HG03039 (cell line): ENCODE results near the gene TCP1.
"Not testable (repeated sequence)": the region's sequence is repeated elsewhere in the genome, so short reads cannot be mapped to it uniquely, and the experiment has no call there.

Experiments used
- ATAC-seq: cut with Tn5 transposase; IDR thresholded peaks from one replicate; pipeline ENCODE4 v1.9.1; 2021; ENCODE audit warnings: mild to moderate bottlenecking, moderate library complexity; ENCODE audit not compliant: unreplicated experiment

The TCP1 gene

DNA sequence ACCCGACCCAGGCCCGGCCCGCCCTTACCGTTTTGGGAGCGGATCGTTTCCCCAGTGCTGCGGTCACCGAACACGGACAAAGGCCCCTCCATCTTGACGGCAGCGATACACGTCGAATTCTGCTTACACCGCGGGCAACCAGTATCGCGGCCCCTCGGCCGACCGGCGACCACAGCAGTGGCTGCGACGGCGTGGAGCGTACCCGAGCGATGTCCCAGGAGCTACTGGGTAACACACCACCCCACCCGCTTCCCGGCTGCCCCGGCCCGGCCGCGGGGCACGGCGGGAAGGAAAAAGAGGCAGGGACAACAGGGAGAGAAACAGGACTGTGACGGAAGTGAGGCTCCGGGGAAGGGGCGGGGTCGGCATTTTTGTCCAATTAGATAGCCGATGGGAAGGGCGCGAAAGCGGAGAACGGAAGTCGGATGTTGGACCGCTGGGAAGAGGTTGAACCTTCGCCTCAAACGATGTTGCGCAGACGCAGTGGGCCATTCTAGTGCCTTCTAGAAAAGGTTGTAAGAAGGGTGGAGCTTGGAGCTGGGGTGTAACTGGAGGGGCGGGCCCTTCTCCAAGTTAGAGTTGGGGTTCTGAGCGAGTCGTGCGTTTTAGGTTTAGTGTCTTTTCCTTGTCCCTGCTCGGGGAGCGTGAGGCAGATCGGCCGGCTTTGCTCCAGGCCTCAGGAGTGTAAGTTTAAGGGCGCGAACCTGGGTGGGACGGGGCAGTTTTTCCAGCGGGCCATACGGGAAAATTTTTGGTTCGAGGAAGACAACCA is at the start of gene TCP1:
Gene TCP1 (minus strand): TSS at position 226 of the 772 bp plus-strand sequence. CDS start 134 bp downstream, at position 92.
- peak; percentile 74 for ATAC-seq

DNA sequence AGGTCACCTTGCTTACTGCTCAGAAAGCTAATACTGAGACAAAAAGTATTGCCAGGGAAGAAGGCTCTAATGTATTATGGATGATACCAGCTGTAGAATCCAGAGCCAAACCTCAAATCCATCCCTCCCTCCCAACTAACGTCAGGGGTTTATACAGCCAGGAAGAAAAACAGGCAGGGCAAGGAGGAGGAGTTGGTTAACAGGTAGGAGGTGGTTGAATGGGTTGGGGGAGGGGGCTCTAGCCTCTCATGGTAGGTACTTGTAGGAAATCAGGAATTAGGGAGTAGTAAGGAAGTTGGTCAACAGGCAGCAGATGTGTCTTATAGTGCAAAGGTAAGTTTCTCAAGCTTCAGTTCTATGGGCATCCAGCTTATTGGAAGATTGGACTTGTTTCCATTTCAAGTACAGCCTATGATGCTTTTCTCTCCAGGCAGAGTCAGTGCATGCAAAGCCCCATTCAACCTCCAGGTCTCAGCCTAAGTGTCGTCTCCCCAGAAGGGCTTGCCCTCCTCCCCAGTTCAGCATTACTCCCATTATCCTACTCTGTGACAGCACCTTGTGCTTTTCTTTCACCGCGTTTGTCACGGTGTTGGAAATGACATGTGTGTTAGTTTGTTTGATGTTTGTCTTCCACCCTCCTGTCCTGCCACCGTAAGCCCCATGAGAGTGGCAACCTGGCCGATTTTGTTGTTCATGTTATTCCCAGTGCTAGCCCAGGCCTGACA is 48.8 kb upstream of the TCP1 start:
- no peak for ATAC-seq

DNA sequence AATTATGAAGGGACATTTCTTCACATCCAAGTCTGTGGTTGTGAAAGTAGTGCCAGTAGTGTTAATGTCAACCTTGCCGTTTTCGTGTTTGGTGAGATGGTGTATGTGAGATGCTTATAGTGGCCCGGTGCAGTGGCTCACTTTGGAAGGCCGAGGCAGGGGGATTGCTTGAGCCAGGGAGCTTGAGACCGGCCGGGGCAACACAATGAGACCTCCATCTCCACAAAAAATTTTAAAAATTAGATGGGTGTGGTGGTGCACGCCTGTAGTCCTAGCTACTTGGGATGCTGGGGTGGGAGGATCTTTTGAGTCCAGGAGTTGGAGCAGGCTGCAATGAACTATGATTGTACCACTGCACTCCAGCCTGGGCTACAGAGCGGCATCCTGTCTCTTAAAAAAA is 48.1 kb upstream of the TCP1 start:
- no peak for ATAC-seq

DNA sequence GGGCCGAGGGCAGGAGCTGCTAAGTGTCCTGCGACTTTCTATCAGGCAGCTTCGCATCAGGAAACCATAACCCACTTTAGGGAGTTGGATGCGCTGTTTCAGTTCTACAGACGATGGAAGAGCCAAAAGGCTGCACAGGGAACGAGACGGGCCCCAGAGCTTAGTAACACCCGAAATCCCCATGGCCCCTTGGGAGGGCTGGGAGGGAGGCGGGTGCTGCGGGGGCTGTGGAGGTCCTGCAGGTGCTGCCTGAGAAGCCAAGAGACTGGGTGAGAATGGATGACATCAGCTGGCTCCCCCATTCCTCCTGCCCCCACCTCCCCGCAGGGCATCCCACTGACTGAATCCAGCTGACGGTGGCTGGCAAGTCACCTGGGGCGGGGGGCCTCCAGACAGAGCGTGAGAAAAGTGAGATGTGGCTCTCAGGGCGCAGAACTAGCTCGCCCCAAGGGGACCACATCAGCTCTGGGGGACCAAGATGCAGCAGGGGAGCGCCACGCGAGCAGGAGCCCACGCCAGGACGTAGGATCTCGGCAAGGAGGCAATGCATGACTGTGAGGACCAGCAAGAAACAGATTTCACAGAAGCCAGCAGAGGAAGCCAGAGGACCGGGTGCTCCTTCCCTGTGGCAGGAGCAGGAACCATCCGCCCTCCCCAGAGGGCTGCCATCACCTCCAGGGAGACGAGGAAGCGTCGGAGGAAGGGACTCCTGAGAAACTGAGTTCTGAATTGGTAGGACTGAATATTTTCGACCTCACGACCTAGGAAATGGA is 47.5 kb upstream of the TCP1 start:
- no peak for ATAC-seq

DNA sequence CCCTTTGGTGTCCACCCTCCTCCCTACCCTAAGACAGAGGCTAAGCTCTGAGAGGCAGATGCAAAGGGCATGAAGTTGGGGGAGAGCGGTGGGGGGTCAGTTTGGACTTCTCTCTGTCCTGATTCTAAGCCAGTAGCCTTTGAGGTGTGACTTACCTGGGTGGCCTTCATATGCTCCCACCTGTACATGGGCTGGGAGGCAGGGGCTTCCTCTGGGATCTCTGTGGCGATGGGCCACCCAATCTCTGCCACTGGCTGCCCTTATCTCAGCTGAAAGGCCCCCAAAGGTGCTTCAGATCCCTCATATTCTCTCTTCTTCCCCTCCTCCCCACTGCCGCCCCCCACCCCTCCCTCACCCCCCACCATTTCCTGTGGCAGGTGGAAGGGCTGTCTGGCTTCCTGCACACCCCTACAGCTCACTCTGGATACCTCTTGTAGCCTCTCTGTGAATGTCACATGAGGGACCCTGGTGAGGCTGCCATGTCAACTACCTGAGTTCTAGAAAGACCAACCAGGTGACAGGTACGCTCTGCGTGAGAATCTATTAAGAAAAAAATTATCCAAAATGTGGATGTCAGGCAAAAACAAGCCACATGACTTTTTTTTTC is 44.7 kb upstream of the TCP1 start:
- ATAC-seq, result no peak

DNA sequence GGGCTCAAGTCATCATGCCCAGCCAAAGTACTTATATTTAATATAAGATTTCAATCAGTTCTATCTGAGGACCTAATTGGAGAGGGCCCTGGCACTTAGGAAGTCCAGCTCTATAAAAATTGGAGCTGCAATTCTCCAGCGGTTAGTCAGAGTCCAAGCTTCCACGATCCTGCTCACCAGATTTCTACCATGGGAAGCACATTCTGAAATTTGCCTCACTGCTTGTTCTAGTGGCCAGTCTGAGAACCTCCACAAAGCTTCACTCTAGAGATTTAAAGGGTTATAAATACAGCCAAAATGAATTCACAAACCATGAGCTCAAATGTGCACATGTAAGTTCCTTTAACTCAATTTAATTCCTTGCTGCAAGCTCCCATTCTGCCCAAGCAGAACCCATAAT is 44.2 kb upstream of the TCP1 start:
- no peak for ATAC-seq

DNA sequence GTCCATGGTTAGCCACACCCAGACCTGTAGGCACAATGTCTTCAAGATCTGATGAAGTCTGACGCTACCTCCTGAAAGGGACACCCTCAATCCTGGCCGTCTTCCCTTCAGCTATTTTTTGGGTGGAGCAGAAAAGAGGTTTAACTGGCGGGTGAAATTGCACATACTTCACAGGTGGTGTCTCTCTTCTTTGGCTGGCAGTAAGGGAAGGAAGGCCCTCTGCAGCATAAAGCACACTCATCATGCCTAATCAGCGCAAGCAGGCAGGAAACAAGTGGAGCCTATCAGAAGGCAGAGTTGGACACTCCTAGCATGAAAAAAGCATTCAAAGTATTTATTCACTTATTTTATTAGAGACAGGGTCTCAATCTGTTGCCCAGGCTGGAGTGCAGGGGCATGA is 43.5 kb upstream of the TCP1 start:
- no peak for ATAC-seq

DNA sequence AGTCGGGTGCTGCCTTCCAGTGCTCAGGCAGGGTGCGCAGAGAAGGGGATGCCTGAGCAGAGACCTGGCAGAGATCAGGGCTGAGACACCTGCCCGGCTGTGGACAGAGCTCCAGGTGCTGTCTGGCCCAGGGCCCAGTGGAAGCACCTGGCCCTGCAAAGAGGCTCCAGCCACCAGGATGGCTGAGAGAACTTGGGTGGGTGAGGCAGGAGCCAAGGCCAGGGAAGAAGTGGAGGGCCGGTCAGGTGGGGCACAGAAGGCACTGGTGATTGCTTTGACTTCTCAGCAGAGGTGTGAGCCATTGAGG is 41.9 kb upstream of the TCP1 start:
- ATAC-seq, result no peak

DNA sequence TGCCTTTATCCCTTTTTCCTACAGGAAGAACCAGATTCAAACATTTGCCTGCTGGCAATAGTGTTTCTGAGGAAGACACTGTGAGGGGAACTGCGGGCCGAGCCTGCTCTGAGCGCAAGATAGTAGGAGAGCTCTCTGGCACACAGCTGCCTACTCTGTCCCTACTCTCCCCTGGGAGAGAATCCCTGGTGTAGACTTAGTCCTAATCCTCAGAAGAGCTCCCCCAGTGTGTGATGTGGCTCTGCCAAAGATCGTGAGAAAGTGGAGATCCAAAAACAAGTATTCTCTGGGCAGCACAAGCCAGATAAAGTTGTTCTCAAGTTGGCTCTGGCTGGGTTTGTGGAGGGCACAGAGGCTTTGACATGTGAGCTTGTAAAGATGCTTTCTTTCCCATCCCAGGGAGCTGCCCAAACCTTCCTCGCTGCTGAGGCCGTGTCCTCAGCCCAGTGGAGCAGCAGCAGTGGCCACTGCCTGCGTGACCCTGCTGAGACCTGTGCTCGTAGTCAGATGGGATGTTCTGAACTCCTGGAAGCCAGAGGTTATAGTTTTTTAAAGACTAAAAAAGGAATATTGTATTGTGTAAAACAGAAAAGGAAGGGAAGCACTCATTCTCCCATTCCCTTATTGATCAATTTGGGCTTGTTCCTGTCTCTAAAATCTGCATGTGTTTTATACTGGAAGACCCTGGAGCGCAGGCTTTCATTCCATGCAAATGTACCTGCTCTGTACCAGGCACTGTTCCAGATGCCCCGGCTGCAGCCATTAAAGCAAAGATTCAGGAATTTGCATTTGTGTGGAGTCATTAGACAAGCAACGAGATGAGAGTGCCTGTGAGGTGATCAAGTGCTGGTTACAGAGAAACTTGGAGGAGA is 41.3 kb upstream of the TCP1 start:
- ATAC-seq, result no peak

DNA sequence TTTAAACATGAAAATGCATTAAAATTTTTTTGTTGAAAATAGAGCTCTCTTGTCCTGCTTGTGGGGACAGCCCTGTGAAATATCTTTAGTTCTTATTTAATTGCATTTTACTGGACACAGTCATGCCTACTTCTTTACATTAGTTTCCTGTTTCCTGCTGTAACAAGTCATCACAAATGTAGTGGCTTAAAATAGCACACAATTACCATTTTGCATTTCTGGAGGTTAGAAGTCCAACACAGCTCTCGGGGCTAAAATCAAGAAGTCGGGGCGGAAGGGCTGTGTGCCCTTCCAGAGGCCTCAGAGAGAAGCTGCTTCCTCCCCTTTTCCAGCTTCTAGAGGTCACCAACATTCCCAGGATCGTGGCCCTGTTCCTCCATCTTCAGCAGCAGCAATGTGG is 40.1 kb upstream of the TCP1 start:
- ATAC-seq, result no peak

DNA sequence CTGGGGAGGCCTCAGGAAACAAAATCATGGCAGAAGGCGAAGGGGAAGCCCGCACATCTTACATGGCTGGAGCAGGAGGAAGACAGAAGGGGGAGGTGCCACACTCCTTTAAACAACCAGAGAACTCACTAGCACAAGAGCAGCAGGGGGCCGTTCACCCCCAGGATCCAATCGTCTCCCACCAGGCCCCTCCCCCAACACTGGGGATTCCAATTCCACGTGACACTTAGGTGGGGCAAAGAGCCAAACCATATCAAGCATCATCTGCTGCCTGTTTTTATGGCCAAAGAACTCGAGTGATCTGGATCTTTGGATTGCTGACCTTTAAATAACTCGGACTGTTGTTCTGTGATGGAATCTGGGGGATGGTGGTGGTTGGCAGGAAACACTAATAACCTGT is 38.7 kb upstream of the TCP1 start:
- ATAC-seq, result no peak

DNA sequence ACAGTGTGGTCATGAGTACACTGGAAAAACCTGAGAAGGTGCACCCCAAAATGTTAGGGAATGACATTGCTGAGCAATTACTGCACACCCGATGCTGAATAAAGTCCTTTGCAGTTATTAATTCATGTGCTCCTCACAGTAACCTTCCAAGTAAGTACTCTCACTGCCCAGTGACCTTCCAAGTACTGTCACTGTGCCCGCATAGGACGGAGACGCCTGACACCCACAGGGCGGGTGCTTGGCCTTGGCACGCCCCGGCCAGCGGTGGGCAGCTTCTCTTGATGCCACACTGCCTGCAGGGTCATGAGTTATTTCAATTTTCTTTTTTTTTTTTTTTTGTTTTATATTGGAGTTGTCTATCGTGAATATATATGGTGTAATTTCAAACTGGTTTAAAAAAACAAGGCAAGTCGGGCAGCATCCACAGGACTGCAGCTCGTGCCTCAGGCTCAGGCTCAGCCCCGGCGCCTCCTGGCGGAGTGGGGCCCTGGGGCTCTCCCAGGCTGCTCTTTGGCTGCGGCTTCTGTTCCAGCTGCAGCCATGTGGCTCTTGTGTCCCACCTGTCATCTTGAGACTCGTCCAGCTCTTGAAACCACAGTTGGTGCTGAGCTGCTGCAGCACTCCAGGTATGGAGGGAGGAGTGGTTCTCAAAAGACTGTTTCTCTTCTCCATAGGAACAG is 37.7 kb upstream of the TCP1 start:
- no peak for ATAC-seq

DNA sequence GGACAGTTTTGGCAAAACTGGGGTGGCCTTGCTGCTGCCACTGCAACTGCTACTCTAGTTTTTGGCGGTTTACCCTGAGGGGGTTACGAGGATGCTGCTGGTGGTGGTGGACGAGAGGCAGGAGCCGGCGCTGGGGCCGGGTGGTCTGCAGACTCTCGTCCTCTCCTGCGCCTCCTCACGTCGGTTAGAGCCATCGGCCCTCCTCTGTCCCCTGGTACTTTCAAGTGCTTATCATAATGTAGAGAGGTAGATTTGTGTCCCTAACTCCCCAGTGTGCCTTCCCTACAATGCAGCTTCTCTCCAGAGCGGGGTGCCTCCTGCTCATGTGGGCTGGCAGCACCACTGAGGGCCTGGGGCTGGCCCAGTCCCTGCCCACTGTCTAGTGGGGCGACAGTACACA is 36.6 kb upstream of the TCP1 start:
- no peak for ATAC-seq

DNA sequence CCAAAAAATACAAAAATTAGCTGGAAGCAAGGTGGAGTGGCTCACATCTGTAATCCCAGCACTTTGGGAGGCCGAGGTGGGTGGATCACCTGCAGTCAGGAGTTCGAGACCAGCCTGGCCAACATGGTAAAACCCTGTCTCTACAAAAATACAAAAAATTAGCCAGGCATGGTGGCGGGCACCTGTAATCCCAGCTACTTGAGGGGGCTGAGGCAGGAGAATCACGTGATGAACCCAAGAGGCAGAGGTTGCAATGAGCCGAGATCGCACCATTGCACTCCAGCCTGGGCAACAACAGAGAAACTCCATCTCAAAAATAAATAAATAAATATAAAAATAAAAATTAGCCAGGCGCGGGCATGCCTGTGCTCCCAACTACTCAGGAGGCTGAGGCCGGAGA is 35.3 kb upstream of the TCP1 start:
- not testable (repeated sequence) for ATAC-seq

DNA sequence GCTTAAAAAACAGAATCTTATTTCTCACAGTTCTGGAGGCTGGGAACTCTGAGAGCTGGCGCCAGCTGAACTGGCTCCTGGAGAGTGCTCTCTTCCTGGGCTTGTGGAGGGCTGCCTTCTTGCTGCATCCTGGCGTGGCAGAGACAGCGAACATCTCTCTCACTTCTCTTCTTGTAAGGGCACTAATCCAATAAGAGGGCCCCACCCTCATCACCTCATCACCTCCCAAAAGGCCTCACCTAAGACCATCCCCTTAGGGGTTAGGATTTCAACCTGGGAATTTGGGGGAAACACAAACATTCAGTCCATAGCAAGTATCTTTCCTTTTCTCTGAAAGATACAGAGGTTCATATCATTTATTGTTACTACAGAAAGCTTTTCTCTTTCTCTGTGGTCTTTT is 34.6 kb upstream of the TCP1 start:
- ATAC-seq, result no peak

DNA sequence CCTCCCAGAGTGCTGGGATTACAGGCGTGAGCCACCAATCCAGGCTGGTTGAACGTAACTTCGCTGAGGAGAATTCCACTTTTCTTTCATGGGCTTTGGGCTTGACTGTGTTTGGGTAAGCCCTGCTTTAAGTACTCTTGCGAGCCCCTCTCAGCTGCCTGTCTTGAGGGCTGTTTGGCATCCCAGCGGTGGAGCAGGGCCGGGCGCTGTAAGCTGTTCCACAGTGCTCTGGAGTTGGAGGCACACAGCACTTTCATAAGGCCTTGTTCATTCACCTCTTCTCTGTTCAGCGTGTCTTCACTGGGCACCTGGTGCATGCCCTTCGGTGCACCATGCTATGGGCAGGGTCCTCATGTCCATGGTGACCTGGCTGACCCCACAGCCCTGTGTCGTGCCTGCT is 32.3 kb upstream of the TCP1 start:
- no peak for ATAC-seq

DNA sequence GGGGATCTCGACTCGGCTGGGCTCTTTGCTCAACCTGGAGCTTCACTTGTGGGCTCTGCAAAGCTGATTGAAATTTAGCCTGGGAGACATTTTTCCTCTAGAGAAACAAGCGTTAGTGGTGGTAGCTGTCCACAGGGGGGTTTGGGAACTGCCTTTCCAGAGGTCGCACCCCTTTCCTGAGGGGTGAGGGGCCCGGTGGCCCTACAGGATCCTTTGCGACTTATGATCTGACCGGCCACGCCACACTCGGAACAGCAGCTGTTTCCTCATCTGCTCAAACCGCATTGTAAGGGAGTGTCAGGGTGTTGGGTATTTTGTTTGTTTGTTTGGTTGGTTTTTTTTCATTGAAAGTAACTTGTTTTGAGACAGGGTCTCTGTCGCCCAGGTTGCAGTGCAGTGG is 31.7 kb upstream of the TCP1 start:
- no peak for ATAC-seq

DNA sequence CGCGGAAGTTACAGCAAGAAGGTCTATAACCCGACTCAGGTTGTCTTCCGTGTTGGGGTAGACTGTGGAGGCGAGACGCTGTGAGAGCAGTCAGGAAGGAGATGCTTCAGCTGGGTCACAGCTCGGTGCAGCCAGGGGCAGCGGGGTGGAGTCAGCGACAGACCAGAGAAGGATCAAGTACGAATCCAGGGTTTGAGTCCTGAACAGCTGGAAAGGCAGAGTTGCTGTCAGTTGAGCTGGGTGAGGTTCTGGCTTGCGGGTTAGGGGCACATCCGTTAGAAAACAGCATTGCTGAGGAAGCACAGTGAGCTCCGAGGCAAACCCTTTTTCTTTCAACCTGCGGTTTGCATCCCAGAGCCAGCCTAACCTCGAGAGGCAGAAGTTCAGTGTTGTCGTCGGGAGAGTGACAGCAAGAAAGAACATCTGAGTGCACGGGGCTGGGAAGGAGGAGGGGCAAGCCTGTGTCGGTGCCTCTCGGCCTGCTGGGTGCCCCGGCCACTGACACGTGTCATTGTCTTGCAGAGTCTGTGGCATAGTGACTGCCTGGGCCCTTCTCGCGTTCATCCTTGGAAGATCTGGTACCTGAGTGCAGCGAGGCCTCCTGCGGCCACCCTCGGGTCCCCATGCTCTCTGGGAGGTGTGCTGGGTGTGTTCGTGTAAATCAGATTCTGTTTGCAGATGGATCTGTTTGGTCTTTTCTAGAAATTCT is 30.7 kb upstream of the TCP1 start:
- ATAC-seq, result no peak

DNA sequence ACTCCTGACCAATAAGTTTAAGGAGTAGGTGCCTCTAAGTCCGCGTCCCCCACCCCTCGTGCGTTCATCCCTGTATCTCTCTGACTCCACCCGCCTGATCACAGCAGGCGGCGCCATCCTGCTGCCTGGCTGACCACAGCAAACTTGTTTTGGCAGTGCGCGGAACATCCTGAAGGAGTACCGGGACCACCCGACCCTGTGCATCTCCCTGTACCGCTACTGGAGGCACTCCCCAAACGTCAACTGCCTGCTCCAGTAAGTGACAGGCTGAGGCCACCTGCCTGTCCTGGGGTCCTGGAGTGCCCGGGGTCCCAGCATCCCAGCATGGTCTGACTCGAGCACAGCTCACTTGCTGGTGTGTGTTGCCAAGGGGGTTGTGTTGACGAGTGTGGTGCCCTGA is 29.7 kb upstream of the TCP1 start:
- no peak for ATAC-seq
